ENCODE data around the gene ARHGAP6. TPM values are rescaled to one million over a fixed set of nuclear protein-coding genes. Genes with fewer than 3 reads are reported as not detected.

The ARHGAP6 gene
- total and polyA plus RNA-seq, 3 experiments from 2014 or later, result not detected

- Mint-ChIP-seq H3K27me3 (peaks cover 0 to 13% of the 10 kb centered on the region in 2 donors), H3K4me3 (no peak overlapping the region), H3K4me1 (no peaks in the 10 kb centered on the region), H3K36me3 (no peaks in the 10 kb centered on the region), H3K27ac (no peak overlapping the region), H3K9me3 (no peaks in the 10 kb centered on the region)
- H3K27ac ChIP-seq (ENCODE audit: low read depth, low read length), result no peak overlapping the region
- DNase-seq, result no peak
- ChIA-PET CTCF (no interaction called here), POLR2A (no interaction called here)
- H3K4me1 ChIP-seq (ENCODE audit: insufficient read depth, low read length), result no peaks in the 10 kb centered on the region
- H3K9me3 ChIP-seq (ENCODE audit: low read length), result no peaks in the 10 kb centered on the region
- H3K36me3 ChIP-seq (ENCODE audit: insufficient read depth, low read length), result no peaks in the 10 kb centered on the region
- H3K4me3 ChIP-seq (ENCODE audit: low read length), result no peak overlapping the region
- H3K27me3 ChIP-seq (ENCODE audit: insufficient read depth, low read length, poor library complexity, severe bottlenecking), result no peaks in the 10 kb centered on the region
These were observed 186.8 kb downstream of the ARHGAP6 start for GRCh38 chrX:11478911-11479310.

GRCh38 chrX:11478026-11478425 is 187.7 kb downstream of the ARHGAP6 start:
- Mint-ChIP-seq H3K4me3 (no peak overlapping the region), H3K36me3 (no peaks in the 10 kb centered on the region)

GRCh38 chrX:11474576-11474975 is 191.1 kb downstream of the ARHGAP6 start:
- no peaks in the 10 kb centered on the region for H3K9me3 ChIP-seq (ENCODE audit: low read length)
- H3K27ac ChIP-seq (ENCODE audit: low read depth, low read length), result no peak overlapping the region
- H3K36me3 ChIP-seq (ENCODE audit: insufficient read depth, low read length), result no peaks in the 10 kb centered on the region
- Mint-ChIP-seq H3K27me3 (peaks cover 0 to 4% of the 10 kb centered on the region in 2 donors), H3K36me3 (no peaks in the 10 kb centered on the region), H3K4me3 (no peak overlapping the region), H3K4me1 (no peaks in the 10 kb centered on the region), H3K9me3 (peaks cover 0 to under 1% (median 0%) of the 10 kb centered on the region in 5 donors), H3K27ac (no peak overlapping the region)
- CTCF ChIA-PET, result no interaction called here
- POLR2A ChIA-PET, result no interaction called here
- no peak for DNase-seq
- H3K4me1 ChIP-seq (ENCODE audit: insufficient read depth, low read length), result no peaks in the 10 kb centered on the region
- H3K27me3 ChIP-seq (ENCODE audit: insufficient read depth, low read length, poor library complexity, severe bottlenecking), result no peaks in the 10 kb centered on the region
- no peak overlapping the region for H3K4me3 ChIP-seq (ENCODE audit: low read length)

More at GRCh38 chrX:11478026-11478425, 187.7 kb downstream of the ARHGAP6 start:
- H3K4me1 Mint-ChIP-seq, result no peaks in the 10 kb centered on the region
- H3K27me3 ChIP-seq (ENCODE audit: insufficient read depth, low read length, poor library complexity, severe bottlenecking), result no peaks in the 10 kb centered on the region
- H3K4me1 ChIP-seq (ENCODE audit: insufficient read depth, low read length), result no peaks in the 10 kb centered on the region
- DNase-seq, result no peak
- H3K9me3 Mint-ChIP-seq, result no peaks in the 10 kb centered on the region
- POLR2A ChIA-PET, result no interaction called here
- no peaks in the 10 kb centered on the region for H3K9me3 ChIP-seq (ENCODE audit: low read length)
- H3K4me3 ChIP-seq (ENCODE audit: low read length), result no peak overlapping the region
- no peaks in the 10 kb centered on the region for H3K36me3 ChIP-seq (ENCODE audit: insufficient read depth, low read length)
- H3K27me3 Mint-ChIP-seq, result peaks cover under 1 to 7% of the 10 kb centered on the region in 2 donors
- no peak overlapping the region for H3K27ac Mint-ChIP-seq
- CTCF ChIA-PET, result no interaction called here
- H3K27ac ChIP-seq (ENCODE audit: low read depth, low read length), result no peak overlapping the region

- no peaks in the 10 kb centered on the region for H3K9me3 ChIP-seq (ENCODE audit: low read length)
- no peak overlapping the region for H3K27ac ChIP-seq (ENCODE audit: low read depth, low read length)
- H3K4me1 Mint-ChIP-seq, result no peaks in the 10 kb centered on the region
- DNase-seq, result no peak
- H3K27ac Mint-ChIP-seq, result no peak overlapping the region
- ChIA-PET CTCF (no interaction called here), POLR2A (no interaction called here)
- peaks cover 0 to 6% of the 10 kb centered on the region in 2 donors for H3K27me3 Mint-ChIP-seq
- no peaks in the 10 kb centered on the region for H3K27me3 ChIP-seq (ENCODE audit: insufficient read depth, low read length, poor library complexity, severe bottlenecking)
- H3K4me3 ChIP-seq (ENCODE audit: low read length), result no peak overlapping the region
- H3K36me3 ChIP-seq (ENCODE audit: insufficient read depth, low read length), result no peaks in the 10 kb centered on the region
- no peaks in the 10 kb centered on the region for H3K36me3 Mint-ChIP-seq
- peaks cover 0 to 4% (median 0%) of the 10 kb centered on the region in 5 donors for H3K9me3 Mint-ChIP-seq
- no peaks in the 10 kb centered on the region for H3K4me1 ChIP-seq (ENCODE audit: insufficient read depth, low read length)
- H3K4me3 Mint-ChIP-seq, result no peak overlapping the region
These were observed 191.7 kb downstream of the ARHGAP6 start for GRCh38 chrX:11474021-11474420.

GRCh38 chrX:11472879-11473278 is 192.8 kb downstream of the ARHGAP6 start:
- Histone ChIP-seq H3K4me1 (ENCODE audit: insufficient read depth, low read length) (no peaks in the 10 kb centered on the region), H3K9me3 (ENCODE audit: low read length) (no peaks in the 10 kb centered on the region), H3K27me3 (ENCODE audit: insufficient read depth, low read length, poor library complexity, severe bottlenecking) (no peaks in the 10 kb centered on the region), H3K27ac (ENCODE audit: low read depth, low read length) (no peak overlapping the region), H3K4me3 (ENCODE audit: low read length) (no peak overlapping the region), H3K36me3 (ENCODE audit: insufficient read depth, low read length) (no peaks in the 10 kb centered on the region)
- CTCF ChIA-PET, result no interaction called here
- peaks cover 0 to 12% of the 10 kb centered on the region in 2 donors for H3K27me3 Mint-ChIP-seq
- H3K4me1 Mint-ChIP-seq, result no peaks in the 10 kb centered on the region
- no peak overlapping the region for H3K27ac Mint-ChIP-seq
- POLR2A ChIA-PET, result no interaction called here
- no peak overlapping the region for H3K4me3 Mint-ChIP-seq
- peaks cover 0 to 4% (median 0%) of the 10 kb centered on the region in 5 donors for H3K9me3 Mint-ChIP-seq
- DNase-seq, result no peak
- no peaks in the 10 kb centered on the region for H3K36me3 Mint-ChIP-seq

- ChIA-PET CTCF (no interaction called here), POLR2A (no interaction called here)
- Mint-ChIP-seq H3K36me3 (no peaks in the 10 kb centered on the region), H3K9me3 (peaks cover 0 to 4% (median 0%) of the 10 kb centered on the region in 5 donors), H3K4me3 (no peak overlapping the region), H3K27ac (no peak overlapping the region), H3K4me1 (no peaks in the 10 kb centered on the region), H3K27me3 (peaks cover 0 to 12% of the 10 kb centered on the region in 2 donors)
- Histone ChIP-seq H3K27me3 (ENCODE audit: insufficient read depth, low read length, poor library complexity, severe bottlenecking) (no peaks in the 10 kb centered on the region), H3K9me3 (ENCODE audit: low read length) (no peaks in the 10 kb centered on the region), H3K4me3 (ENCODE audit: low read length) (no peak overlapping the region), H3K36me3 (ENCODE audit: insufficient read depth, low read length) (no peaks in the 10 kb centered on the region), H3K4me1 (ENCODE audit: insufficient read depth, low read length) (no peaks in the 10 kb centered on the region), H3K27ac (ENCODE audit: low read depth, low read length) (no peak overlapping the region)
- no peak for DNase-seq
These were observed 193.3 kb downstream of the ARHGAP6 start for GRCh38 chrX:11472381-11472780.

- H3K4me1 ChIP-seq (ENCODE audit: insufficient read depth, low read length), result no peaks in the 10 kb centered on the region
- no peaks in the 10 kb centered on the region for H3K27me3 ChIP-seq (ENCODE audit: insufficient read depth, low read length, poor library complexity, severe bottlenecking)
- CTCF ChIA-PET, result no interaction called here
- H3K27ac Mint-ChIP-seq, result no peak overlapping the region
- H3K4me3 Mint-ChIP-seq, result no peak overlapping the region
- peaks cover 0 to 16% of the 10 kb centered on the region in 2 donors for H3K27me3 Mint-ChIP-seq
- H3K36me3 ChIP-seq (ENCODE audit: insufficient read depth, low read length), result no peaks in the 10 kb centered on the region
- no peak for DNase-seq
- POLR2A ChIA-PET, result no interaction called here
- H3K4me3 ChIP-seq (ENCODE audit: low read length), result no peak overlapping the region
- peaks cover 0 to 4% (median 0%) of the 10 kb centered on the region in 5 donors for H3K9me3 Mint-ChIP-seq
- no peak overlapping the region for H3K27ac ChIP-seq (ENCODE audit: low read depth, low read length)
- no peaks in the 10 kb centered on the region for H3K9me3 ChIP-seq (ENCODE audit: low read length)
- H3K4me1 Mint-ChIP-seq, result no peaks in the 10 kb centered on the region
- H3K36me3 Mint-ChIP-seq, result no peaks in the 10 kb centered on the region
These were observed 195.3 kb downstream of the ARHGAP6 start for GRCh38 chrX:11470250-11470974.

GRCh38 chrX:11465648-11466411 is 199.9 kb downstream of the ARHGAP6 start:
- Histone ChIP-seq H3K27ac (ENCODE audit: low read depth, low read length) (no peak overlapping the region), H3K36me3 (ENCODE audit: insufficient read depth, low read length) (no peaks in the 10 kb centered on the region), H3K4me3 (ENCODE audit: low read length) (no peak overlapping the region), H3K9me3 (ENCODE audit: low read length) (no peaks in the 10 kb centered on the region), H3K27me3 (ENCODE audit: insufficient read depth, low read length, poor library complexity, severe bottlenecking) (no peaks in the 10 kb centered on the region), H3K4me1 (ENCODE audit: insufficient read depth, low read length) (no peaks in the 10 kb centered on the region)
- Mint-ChIP-seq H3K9me3 (peaks cover 0 to 4% (median 0%) of the 10 kb centered on the region in 5 donors), H3K27ac (no peak overlapping the region), H3K27me3 (peaks cover 0 to 18% of the 10 kb centered on the region in 2 donors), H3K36me3 (no peaks in the 10 kb centered on the region), H3K4me1 (no peaks in the 10 kb centered on the region), H3K4me3 (no peak overlapping the region)
- ChIA-PET POLR2A (no interaction called here), CTCF (no interaction called here)
- no peak for DNase-seq

Data from CD8-positive, alpha-beta memory T cell (primary cell).